GM12873 (cell line): ENCODE results near the gene PACS2.

Experiments
- TF ChIP-seq, protein P1 (sequence below): IDR thresholded peaks from 2 replicates; pipeline ENCODE4 v1.5.1; 2012; ENCODE audit warnings: low read depth, mild to moderate bottlenecking, moderate library complexity, low read length, control low read depth; ENCODE audit not compliant: insufficient read depth; ENCODE audit errors: missing control alignments

The PACS2 gene

DNA sequence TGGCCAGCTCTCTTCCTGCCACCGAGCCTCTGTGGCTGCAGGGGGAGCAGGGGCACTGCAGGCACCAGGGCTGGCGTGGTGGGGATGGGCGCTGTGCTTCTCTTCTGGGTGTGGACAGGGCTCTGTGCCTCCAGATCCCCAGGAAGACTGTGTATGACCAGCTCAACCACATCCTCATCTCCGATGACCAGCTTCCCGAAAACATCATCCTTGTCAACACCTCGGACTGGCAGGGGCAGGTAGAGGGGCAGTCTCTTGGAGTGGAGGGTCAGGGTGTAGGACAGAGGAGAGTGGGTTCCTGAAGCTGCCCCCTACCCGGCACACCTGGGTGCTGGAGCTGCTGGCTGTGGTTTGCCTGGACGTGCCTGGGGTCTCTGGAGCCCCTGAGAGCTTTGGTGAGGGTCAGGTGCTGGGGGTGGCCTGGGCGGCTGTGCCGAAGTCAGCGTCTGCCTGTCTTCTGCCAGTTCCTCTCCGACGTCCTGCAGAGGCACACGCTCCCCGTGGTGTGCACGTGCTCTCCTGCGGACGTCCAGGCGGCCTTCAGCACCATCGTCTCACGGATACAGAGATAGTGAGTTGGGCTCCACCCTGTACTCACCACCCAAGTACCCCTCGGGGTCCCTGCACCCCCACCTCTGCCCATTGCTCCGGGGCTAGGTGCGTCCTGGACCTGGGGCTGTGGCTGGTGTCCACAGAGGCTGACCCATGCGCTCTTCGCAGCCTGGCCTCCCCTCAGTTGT is 68.0 kb downstream of the PACS2 start:
- TF ChIP-seq, protein P1, sequence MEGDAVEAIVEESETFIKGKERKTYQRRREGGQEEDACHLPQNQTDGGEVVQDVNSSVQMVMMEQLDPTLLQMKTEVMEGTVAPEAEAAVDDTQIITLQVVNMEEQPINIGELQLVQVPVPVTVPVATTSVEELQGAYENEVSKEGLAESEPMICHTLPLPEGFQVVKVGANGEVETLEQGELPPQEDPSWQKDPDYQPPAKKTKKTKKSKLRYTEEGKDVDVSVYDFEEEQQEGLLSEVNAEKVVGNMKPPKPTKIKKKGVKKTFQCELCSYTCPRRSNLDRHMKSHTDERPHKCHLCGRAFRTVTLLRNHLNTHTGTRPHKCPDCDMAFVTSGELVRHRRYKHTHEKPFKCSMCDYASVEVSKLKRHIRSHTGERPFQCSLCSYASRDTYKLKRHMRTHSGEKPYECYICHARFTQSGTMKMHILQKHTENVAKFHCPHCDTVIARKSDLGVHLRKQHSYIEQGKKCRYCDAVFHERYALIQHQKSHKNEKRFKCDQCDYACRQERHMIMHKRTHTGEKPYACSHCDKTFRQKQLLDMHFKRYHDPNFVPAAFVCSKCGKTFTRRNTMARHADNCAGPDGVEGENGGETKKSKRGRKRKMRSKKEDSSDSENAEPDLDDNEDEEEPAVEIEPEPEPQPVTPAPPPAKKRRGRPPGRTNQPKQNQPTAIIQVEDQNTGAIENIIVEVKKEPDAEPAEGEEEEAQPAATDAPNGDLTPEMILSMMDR: no peak

DNA sequence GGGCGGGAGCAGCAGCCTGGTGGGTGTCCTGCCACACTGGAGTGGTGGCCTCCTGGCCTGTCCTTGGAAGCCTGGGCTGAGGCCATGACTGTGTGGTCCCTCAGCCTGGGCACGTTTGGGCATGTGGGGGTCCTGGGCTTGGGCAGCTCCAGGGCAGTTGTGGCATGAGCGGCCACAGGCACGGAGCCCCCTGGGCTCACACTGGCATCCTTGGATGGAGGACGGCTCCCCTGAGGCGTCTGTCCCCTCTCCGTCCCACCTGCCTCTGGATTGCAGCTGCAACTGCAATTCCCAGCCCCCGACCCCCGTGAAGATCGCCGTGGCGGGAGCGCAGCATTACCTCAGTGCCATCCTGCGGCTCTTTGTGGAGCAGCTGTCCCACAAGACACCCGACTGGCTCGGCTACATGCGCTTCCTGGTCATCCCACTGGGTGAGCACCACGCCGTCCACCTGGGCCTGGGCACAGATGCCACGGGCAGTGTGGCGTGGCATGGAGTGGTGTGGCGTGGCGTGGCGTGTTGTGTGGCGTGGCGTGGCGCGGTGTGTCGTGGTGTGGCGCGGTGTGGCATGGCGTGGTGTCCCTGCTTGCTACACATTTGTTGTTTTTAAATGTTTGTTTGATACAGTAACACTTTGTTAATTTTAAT is 68.7 kb downstream of the PACS2 start:
- TF ChIP-seq, protein P1: no peak

DNA sequence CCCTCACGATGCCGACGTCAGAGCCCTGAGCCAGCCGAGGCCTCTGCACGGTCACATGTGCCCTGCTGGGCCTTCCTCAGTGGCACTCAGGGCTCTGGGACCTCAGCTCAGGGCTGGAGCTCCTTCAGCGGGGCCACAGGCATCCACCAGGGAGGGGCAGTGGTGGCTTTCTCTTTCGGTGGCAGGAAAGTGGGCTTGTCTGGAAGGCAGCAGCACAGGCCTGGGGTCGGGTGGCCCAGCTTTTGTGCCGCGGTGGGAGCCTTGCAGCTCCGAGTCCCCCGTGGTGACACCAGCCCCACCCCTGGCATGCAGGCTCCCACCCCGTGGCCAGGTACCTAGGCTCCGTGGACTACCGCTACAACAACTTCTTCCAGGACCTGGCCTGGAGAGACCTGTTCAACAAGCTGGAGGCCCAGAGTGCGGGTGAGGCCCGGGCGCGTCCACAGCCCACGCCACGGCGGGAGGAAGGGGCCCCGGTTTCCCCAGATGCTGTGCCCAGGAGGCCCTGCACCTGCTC is 69.6 kb downstream of the PACS2 start:
- TF ChIP-seq, protein P1: no peak

DNA sequence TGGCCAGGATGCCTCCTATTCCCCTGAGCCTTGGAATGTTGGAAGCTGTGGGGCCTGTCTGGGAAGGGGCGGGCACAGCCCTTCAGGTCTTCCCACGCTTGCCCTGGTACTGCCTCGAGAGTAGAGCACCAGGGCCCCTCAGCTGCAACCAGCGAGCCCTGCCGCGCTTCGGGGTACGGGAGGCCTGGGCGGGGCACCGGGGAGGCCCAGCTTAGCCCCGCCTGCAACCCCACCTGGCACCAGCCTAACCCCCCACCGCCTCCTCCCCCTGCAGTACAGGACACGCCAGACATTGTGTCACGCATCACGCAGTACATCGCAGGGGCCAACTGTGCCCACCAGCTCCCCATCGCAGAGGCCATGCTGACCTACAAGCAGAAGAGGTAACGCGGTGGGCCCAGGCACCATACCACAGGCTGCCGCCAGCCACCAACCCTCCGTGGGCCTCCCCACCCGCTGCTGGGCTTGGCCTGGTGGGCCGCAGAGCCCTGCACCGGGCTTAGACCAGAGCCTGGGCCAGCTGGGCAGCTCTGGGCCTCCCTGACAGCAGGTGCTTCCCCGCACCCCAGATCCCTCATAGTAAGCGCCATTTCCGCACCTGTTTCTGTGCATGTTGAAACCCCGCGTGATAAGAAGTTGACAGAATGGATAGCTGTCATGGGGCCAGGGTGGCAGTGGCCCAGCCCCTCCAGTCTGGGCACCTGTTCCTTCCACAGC is 70.2 kb downstream of the PACS2 start:
- TF ChIP-seq, protein P1: no peak

DNA sequence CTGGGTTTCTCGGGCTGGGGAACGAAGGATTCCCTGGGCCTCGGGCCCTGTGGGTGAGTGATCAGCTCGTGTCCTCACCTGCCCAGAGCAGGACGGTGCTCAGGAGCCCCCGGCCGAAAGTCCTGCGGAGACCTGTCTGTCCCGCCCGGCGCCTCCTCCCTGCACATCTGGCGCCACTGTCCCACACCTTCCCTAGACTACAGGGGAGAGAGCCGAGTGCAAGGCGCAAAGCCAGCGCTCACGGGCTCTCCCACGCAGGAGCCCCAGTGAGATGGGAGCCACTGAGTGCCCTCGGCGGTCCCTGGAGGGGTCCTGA is 70.7 kb downstream of the PACS2 start:
- TF ChIP-seq, protein P1: no peak

DNA sequence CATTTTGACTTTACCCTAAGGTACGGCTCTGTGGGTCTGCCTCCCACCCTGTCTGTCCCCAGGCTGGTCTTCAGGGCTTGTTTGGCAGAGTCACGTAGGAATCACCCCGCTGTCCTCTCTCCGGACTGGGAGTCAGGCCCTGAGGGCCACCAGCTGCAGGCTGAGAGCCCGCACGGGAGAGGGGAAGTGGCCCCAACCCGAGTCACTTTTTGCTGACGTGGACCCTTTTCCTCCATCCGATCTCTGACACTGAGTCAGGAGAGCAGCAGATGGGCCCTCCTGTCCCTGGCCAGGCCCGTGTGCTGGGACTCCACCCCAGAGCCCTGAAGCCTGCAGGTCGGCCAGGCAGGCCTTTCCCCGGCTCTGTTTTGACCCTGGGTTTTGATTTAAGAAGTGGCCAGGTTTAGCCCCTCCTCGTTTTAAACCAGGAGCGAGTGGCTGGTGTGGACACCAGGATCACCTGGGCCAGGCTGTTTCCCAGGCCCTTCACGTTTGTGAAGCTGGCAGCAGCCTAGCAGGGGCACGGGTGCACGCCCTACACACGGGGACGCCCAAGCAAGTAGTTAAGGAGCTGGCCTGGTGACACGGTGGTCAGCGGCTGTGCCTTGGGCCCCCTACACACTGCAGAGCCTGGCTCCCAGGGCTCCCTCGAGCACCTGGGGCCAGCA is 71.3 kb downstream of the PACS2 start:
- TF ChIP-seq, protein P1: no peak
